Left forelimb (tissue), 1 donor: ENCODE results near the gene PNMT.

Source experiments
- DNase-seq: peaks from one replicate; pipeline ENCODE4 v3.0.0-alpha.2; 2018; ENCODE audit warnings: low spot score

Gene PNMT

GRCh38 chr17:39669897-39670735, 1.9 kb downstream of the PNMT start:
- no peak for DNase-seq

GRCh38 chr17:39670746-39671145, 2.5 kb downstream of the PNMT start:
- DNase-seq: no peak

- DNase-seq: no peak
Observed at GRCh38 chr17:39671651-39672521, 3.6 kb downstream of the PNMT start.

- no peak for DNase-seq
Observed at GRCh38 chr17:39672522-39673334, 4.5 kb downstream of the PNMT start.

- DNase-seq: no peak
Observed at GRCh38 chr17:39673335-39674081, 5.3 kb downstream of the PNMT start.

GRCh38 chr17:39674179-39674578, 5.9 kb downstream of the PNMT start:
- no peak for DNase-seq

GRCh38 chr17:39674702-39675389, 6.6 kb downstream of the PNMT start:
- no peak for DNase-seq

- no peak for DNase-seq
Observed at GRCh38 chr17:39675390-39676082, 7.3 kb downstream of the PNMT start.

- DNase-seq: no peak
Observed at GRCh38 chr17:39676198-39676819, 8.1 kb downstream of the PNMT start.

GRCh38 chr17:39677072-39677471, 8.8 kb downstream of the PNMT start:
- no peak for DNase-seq

GRCh38 chr17:39677542-39678339, 9.5 kb downstream of the PNMT start:
- no peak for DNase-seq

- no peak for DNase-seq
Observed at GRCh38 chr17:39678340-39679116, 10.3 kb downstream of the PNMT start.

- no peak for DNase-seq
Observed at GRCh38 chr17:39679521-39680192, 11.4 kb downstream of the PNMT start.

GRCh38 chr17:39683295-39683939, 15.2 kb downstream of the PNMT start:
- no peak for DNase-seq

- no peak for DNase-seq
Observed at GRCh38 chr17:39684369-39685192, 16.3 kb downstream of the PNMT start.

- no peak for DNase-seq
Observed at GRCh38 chr17:39687101-39687545, 18.9 kb downstream of the PNMT start.
